AG04450 (cell line): ENCODE measurements around the gene ZC2HC1B. TPM values are rescaled to one million over a fixed set of nuclear protein-coding genes. Genes with fewer than 3 reads are reported as not detected.

Experiments used
- CTCF ChIA-PET: fragments of 300-600, 350-600 bp; formaldehyde crosslinking; extraction: SDS; loops from one replicate; lab custom pipeline; 2022; ENCODE audit warnings: antibody characterized with exemption, inconsistent platforms; lab: Charles Lee
- POLR2A ChIA-PET: fragments of 350-600 bp; formaldehyde crosslinking; extraction: SDS; loops from one replicate; lab custom pipeline; 2021; ENCODE audit warnings: antibody characterized with exemption, inconsistent platforms; lab: Yijun Ruan, JAX
- DNase-seq: peaks from one replicate; pipeline ENCODE4 v3.0.0-alpha.2; 2011; ENCODE audit warnings: low read depth, low spot score
- H3K27ac ChIP-seq: one replicate; pipeline ENCODE4 v1.5.1; 2012; ENCODE audit warnings: low read depth, low read length, control low read depth
- H3K27me3 ChIP-seq: one replicate; pipeline ENCODE4 v1.6.0; 2012; ENCODE audit warnings: low read length; ENCODE audit not compliant: control insufficient read depth, insufficient read depth
- H3K4me3 ChIP-seq: 2 replicates; pipeline ENCODE4 v1.5.1; 2011; ENCODE audit warnings: mild to moderate bottlenecking, low read depth, low read length, control low read depth
- H3K9me3 ChIP-seq: 2 replicates; pipeline ENCODE4 v1.5.1; 2012; ENCODE audit warnings: low read length; ENCODE audit not compliant: control insufficient read depth, insufficient read depth
- CTCF ChIP-seq: IDR thresholded peaks from 2 replicates; pipeline ENCODE4 v1.5.1; 2011; ENCODE audit warnings: low read depth, low read length, control low read depth, inconsistent platforms
- polyA minus RNA-seq: library from RNA; depleted of rRNA, polyadenylated mRNA; stranded (reverse); fragments of >200 nt; gene quantifications from 2 replicates; pipeline ENCODE4 v1.2.3, GENCODE V29; 2011; rRNA and poly(A)+ RNA removed
- polyA plus RNA-seq: library from polyadenylated mRNA; depleted of rRNA; stranded (reverse); fragments of >200 nt; gene quantifications from 2 replicates; pipeline ENCODE4 v1.2.3, GENCODE V29; 2011; rRNA removed

The ZC2HC1B gene
- polyA plus RNA-seq (not detected in 2 replicates), polyA minus RNA-seq (not detected in 2 replicates)

DNA sequence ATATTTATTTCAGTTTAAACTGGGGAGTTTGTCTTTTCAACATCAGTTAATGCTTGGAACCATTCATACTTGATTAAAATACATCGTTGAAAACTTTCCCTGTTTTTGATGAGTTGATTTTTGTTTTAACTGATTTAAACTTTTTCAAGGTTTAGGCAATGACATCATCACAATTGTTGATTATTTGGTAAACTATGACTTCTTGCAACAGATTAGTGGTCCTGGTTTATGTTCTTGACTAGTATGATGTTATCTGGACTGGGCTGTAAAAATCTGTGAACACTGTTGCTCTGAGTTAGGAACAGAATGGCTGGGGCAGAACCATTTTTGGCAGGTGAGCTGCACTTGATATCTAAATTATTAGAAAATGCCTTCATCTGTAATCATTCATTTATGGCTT is at the start of gene ZC2HC1B:
ZC2HC1B (plus strand) TSS at position 241 of the 400 bp plus-strand sequence; CDS start at position 307, 66 bp downstream.
- Histone ChIP-seq H3K9me3 (no peaks in the 10 kb centered on the region; the same call in 1 of the 2 replicates), H3K4me3 (no peak within 1 kb of the TSS), H3K27ac (no peak within 1 kb of the TSS), H3K27me3 (no peaks in the 10 kb centered on the region)
- POLR2A ChIA-PET, result interaction anchor here (1.1 kb wide), 1 partner anchor 21 kb away, joined by 3 read pairs; the partner anchor contains the start of gene LTV1
- no peak for TF ChIP-seq CTCF
- DNase-seq, result no peak
- CTCF ChIA-PET, result no interaction called here

- ChIA-PET CTCF (no interaction called here), POLR2A (no interaction called here)
- DNase-seq, result no peak
- H3K4me3 ChIP-seq, result no peak overlapping the region
- no peak overlapping the region for H3K27ac ChIP-seq
- no peaks in the 10 kb centered on the region for H3K9me3 ChIP-seq
- no peak for TF ChIP-seq CTCF
- H3K27me3 ChIP-seq, result no peaks in the 10 kb centered on the region
These were observed 46.7 kb upstream of the ZC2HC1B start for GRCh38 chr6:143817621-143818020.

- no peaks in the 10 kb centered on the region for H3K9me3 ChIP-seq
- no peak for DNase-seq
- TF ChIP-seq CTCF, result no peak
- no peak overlapping the region for H3K4me3 ChIP-seq
- ChIA-PET CTCF (interaction anchor here (1.6 kb wide), 1 partner anchor 246 kb away, joined by 5 read pairs; no protein-coding TSS in a partner anchor), POLR2A (no interaction called here)
- no peak overlapping the region for H3K27ac ChIP-seq
- H3K27me3 ChIP-seq, result no peaks in the 10 kb centered on the region
These were observed 42.9 kb upstream of the ZC2HC1B start for GRCh38 chr6:143821359-143821758.

GRCh38 chr6:143822584-143823024 is 41.7 kb upstream of the ZC2HC1B start:
- no peak overlapping the region for H3K4me3 ChIP-seq
- POLR2A ChIA-PET, result interaction anchor here (0.9 kb wide), 1 partner anchor 21 kb away, joined by 3 read pairs; the partner anchor contains the start of gene LTV1
- no peak overlapping the region for H3K27ac ChIP-seq
- H3K27me3 ChIP-seq, result no peaks in the 10 kb centered on the region
- TF ChIP-seq CTCF, result no peak
- DNase-seq, result no peak
- no peaks in the 10 kb centered on the region for H3K9me3 ChIP-seq
- CTCF ChIA-PET, result no interaction called here

DNA sequence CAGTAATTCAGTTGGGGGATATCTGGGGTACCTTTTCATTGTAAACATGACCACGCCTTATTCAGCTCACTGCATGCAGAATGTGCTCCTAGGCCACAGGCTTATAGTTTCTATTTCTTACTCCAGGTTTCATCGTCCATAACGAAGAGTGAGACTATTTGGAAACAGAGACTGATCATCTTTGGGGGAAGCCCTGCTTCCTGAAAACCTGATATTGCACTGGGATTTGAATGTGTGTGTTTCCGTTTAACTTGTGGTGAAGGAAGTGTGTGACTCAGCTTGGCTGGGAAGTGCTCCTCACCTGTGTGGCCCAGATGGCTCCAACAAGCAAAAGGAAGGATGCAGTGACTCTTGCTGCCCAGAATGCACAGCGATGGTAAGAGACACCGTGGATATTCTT is 40.7 kb upstream of the ZC2HC1B start:
- Histone ChIP-seq H3K27ac (no peak overlapping the region), H3K4me3 (no peak overlapping the region), H3K27me3 (no peaks in the 10 kb centered on the region), H3K9me3 (no peaks in the 10 kb centered on the region)
- DNase-seq, result no peak
- POLR2A ChIA-PET, result no interaction called here
- CTCF ChIA-PET, result interaction anchor here (1.1 kb wide), 1 partner anchor 190 kb away, joined by 4 read pairs; no protein-coding TSS in a partner anchor
- no peak for TF ChIP-seq CTCF
